ENCODE measurements around the gene TMSB4X. TPM values are rescaled to one million over a fixed set of nuclear protein-coding genes. Genes with fewer than 3 reads are reported as not detected.
A peak's percentile ranks its signal among the peaks of the same experiment; 100 is the strongest.

The TMSB4X gene
- total RNA-seq, 1 donor from 2014 or later = 4,388 TPM

GRCh38 chrX:12972878-12973560 is 1.9 kb upstream of the TMSB4X start:
- no peak overlapping the region for H3K4me3 ChIP-seq (ENCODE audit: insufficient read depth, low read depth, low read length)
- H3K27me3 Mint-ChIP-seq (ENCODE audit: low read depth, unreplicated experiment) = no peaks in the 10 kb centered on the region
- no peak for DNase-seq (ENCODE audit: low read depth)
- H3K9me3 ChIP-seq (ENCODE audit: insufficient read depth, low read depth, low read length) = no peaks in the 10 kb centered on the region
- H3K27ac Mint-ChIP-seq (ENCODE audit: unreplicated experiment) = no peak overlapping the region
- H3K27ac ChIP-seq (ENCODE audit: low read depth, low read length) = no peak overlapping the region
- H3K4me1 Mint-ChIP-seq (ENCODE audit: low read depth, unreplicated experiment) = peaks cover 5% of the 10 kb centered on the region
- TF ChIP-seq EZH2 (IDR thresholded peaks at IDR 0.05; ENCODE audit: insufficient read depth, low read length) (no peak), CTCF (IDR thresholded peaks at IDR 0.05; ENCODE audit: insufficient read depth, low read depth, low read length) (no peak)
- H3K9me3 Mint-ChIP-seq (ENCODE audit: unreplicated experiment) = no peaks in the 10 kb centered on the region
- H3K79me2 ChIP-seq (ENCODE audit: insufficient read depth, low read length) = peaks cover 43% of the 10 kb centered on the region
- peaks cover 22% of the 10 kb centered on the region for H3K4me1 ChIP-seq (ENCODE audit: insufficient read depth, low read length)
- H4K20me1 ChIP-seq (ENCODE audit: insufficient read depth, low read length) = peaks cover 13% of the 10 kb centered on the region
- H3K4me2 ChIP-seq (ENCODE audit: low read length) = no peak overlapping the region
- no peak overlapping the region for H3K4me3 Mint-ChIP-seq (ENCODE audit: unreplicated experiment)
- H2AFZ ChIP-seq (ENCODE audit: low read depth, low read length) = no peak overlapping the region
- peak; percentile 26 for FAIRE-seq
- H3K9ac ChIP-seq (ENCODE audit: low read length) = no peak overlapping the region
- no peaks in the 10 kb centered on the region for H3K27me3 ChIP-seq (ENCODE audit: insufficient read depth, low read length)
- H3K36me3 Mint-ChIP-seq (ENCODE audit: low read depth, unreplicated experiment) = peaks cover 11% of the 10 kb centered on the region
- H3K36me3 ChIP-seq (ENCODE audit: insufficient read depth, low read length) = peaks cover 4% of the 10 kb centered on the region

- no peaks in the 10 kb centered on the region for H3K27me3 Mint-ChIP-seq (ENCODE audit: low read depth, unreplicated experiment)
- no peaks in the 10 kb centered on the region for H3K9me3 ChIP-seq (ENCODE audit: insufficient read depth, low read depth, low read length)
- peaks cover 11% of the 10 kb centered on the region for H3K36me3 Mint-ChIP-seq (ENCODE audit: low read depth, unreplicated experiment)
- peaks cover 5% of the 10 kb centered on the region for H3K4me1 Mint-ChIP-seq (ENCODE audit: low read depth, unreplicated experiment)
- H3K4me3 Mint-ChIP-seq (ENCODE audit: unreplicated experiment) = no peak overlapping the region
- peaks cover 43% of the 10 kb centered on the region for H3K79me2 ChIP-seq (ENCODE audit: insufficient read depth, low read length)
- peak overlapping the region; percentile 94 for H3K27ac ChIP-seq (ENCODE audit: low read depth, low read length)
- H4K20me1 ChIP-seq (ENCODE audit: insufficient read depth, low read length) = peaks cover 13% of the 10 kb centered on the region
- peak overlapping the region; percentile 100 for H3K9ac ChIP-seq (ENCODE audit: low read length)
- no peaks in the 10 kb centered on the region for H3K9me3 Mint-ChIP-seq (ENCODE audit: unreplicated experiment)
- peaks cover 4% of the 10 kb centered on the region for H3K36me3 ChIP-seq (ENCODE audit: insufficient read depth, low read length)
- no peaks in the 10 kb centered on the region for H3K27me3 ChIP-seq (ENCODE audit: insufficient read depth, low read length)
- H3K4me2 ChIP-seq (ENCODE audit: low read length) = peak overlapping the region; percentile 95
- H3K4me1 ChIP-seq (ENCODE audit: insufficient read depth, low read length) = peaks cover 29% of the 10 kb centered on the region
- H3K4me3 ChIP-seq (ENCODE audit: insufficient read depth, low read depth, low read length) = peak overlapping the region; percentile 90
- no peak for DNase-seq (ENCODE audit: low read depth)
- no peak for TF ChIP-seq EZH2 (IDR thresholded peaks at IDR 0.05; ENCODE audit: insufficient read depth, low read length)
- TF ChIP-seq CTCF (IDR thresholded peaks at IDR 0.05; ENCODE audit: insufficient read depth, low read depth, low read length) = no peak
- peak overlapping the region; percentile 99 for H3K27ac Mint-ChIP-seq (ENCODE audit: unreplicated experiment)
- no peak overlapping the region for H2AFZ ChIP-seq (ENCODE audit: low read depth, low read length)
- peak; percentile 17 for FAIRE-seq
These were observed 1.2 kb upstream of the TMSB4X start for GRCh38 chrX:12973561-12974304.

Data from astrocyte (in vitro differentiated cells and primary cell).